ENCODE results near the gene PALD1.

Gene PALD1

DNA sequence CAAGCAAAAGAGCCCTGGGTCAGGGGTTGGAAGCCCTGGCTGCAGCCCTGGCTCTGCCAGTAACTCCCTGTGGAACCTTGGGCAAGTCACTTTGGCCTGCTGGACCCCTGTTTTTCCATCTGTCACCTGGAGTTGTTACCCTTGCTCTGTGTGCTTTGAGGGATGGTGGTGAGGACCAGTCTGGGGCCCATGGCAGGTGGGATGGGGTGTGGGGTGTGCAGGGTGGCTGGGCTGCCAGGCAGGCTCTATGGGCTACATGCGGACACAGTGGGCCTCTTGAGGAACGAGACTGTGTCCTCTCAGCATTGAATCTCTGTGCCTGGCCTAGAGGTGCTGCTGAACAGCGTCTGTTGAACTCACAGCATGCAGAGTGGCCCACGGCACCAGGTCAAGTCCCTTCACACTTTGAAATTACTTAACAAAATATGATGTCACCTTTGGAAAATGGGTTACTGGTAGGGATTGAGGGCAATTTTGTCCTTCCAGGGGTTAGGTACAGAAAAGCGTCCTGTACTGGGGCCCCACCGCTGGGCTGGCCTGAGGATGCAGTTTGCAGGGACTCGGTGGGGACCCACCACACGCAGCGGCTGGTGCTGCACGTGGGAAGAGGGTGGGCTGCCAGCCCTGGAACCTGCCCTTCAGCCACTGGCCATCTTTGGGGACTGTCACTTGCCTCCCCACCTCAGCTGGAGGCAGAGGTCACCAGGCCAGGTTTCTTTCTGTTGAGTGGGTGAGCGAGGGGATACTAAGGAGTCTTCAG is 78.7 kb downstream of the PALD1 start:
- no peak for DNase-seq (ENCODE audit: low spot score)

GRCh38 chr10:70557876-70558275 is 79.3 kb downstream of the PALD1 start:
- DNase-seq (ENCODE audit: low spot score): no peak

DNA sequence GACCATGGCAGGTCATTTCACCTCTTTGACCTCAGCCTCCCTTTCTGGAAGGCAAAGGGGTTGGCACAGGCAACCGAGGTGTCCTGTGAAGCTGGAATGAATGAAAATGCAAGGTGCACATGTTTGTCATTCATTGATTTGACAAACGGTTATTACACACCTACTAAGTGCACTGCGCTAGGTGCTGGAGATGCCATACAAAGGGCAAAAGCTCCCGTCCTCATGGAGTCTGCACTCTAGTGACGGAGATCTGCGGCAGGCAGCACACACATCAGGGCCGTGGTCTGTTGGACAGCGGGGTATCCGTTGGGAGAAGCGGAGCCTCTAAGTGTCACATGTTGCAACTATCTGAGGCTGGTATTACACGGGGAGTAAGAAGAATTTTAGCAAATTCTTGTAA is 79.7 kb downstream of the PALD1 start:
- DNase-seq (ENCODE audit: low spot score): no peak

GRCh38 chr10:70558871-70559810 is 80.6 kb downstream of the PALD1 start:
- no peak for DNase-seq (ENCODE audit: low spot score)

- no peak for DNase-seq (ENCODE audit: low spot score)
These were observed 81.3 kb downstream of the PALD1 start for GRCh38 chr10:70559861-70560260.

DNA sequence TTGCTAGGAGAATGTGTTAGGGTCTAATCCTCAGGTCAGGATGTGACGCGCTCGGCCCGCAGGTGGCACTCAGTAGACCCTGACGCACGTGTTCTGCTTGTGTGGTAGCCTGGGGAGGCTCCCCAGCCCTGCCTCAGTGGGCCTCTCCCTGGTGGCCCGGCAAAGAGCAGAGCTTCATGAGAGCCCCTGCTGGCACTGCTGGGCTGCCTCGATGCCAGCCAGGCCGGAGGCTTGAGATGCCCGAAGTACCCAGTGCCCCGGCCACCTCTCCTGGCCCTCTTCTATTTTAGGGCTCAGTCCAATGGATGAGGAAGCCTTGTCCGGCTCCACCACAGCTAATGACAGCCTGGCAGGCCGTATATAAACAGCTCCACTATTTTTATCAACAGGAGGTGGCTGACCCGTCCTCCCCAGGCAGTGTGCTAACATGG is 82.0 kb downstream of the PALD1 start:
- DNase-seq (ENCODE audit: low spot score): no peak

DNA sequence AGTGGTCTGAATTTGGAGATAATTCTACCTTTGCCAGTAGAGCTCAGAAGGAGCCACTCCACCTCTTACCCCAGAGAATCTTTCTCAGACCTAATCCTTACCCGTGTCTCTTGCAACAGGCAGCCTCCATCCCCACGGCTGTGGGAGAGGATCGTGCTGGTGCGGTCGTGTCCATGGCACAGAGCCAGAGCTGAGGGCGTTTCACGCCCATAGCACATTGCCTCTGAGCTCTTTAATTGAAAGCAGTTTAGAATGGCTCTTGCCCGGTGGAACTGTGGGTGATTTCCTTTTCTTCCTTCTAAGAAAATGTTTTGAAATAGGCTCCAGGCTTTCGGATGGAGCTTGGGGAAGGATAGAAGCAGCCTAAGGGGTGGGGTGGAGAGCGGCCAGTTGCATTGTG is 82.5 kb downstream of the PALD1 start:
- no peak for DNase-seq (ENCODE audit: low spot score)

DNA sequence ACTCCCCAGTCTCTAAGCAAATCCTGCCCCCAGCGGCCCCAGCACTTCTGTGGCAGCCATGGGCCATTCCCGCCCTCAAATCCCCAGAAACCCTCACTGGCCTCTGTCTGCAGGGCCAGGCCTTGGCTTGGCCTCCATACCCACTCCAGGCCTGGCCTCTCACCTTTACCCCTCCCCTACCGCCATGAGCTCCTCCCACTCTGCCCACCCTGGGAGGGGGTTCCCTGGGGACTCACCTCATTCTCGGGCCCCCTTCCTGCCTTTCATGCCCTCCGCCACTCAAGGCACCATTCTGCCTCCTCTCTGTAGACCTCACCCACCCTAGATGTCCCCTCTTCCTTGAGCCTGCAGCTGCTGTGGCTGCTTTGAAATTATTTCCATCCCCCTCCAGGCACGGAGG is 83.0 kb downstream of the PALD1 start:
- no peak for DNase-seq (ENCODE audit: low spot score)

- no peak for DNase-seq (ENCODE audit: low spot score)
These were observed 83.6 kb downstream of the PALD1 start for GRCh38 chr10:70562036-70562755.

- no peak for DNase-seq (ENCODE audit: low spot score)
These were observed 84.7 kb downstream of the PALD1 start for GRCh38 chr10:70563230-70563629.

- no peak for DNase-seq (ENCODE audit: low spot score)
These were observed 85.7 kb downstream of the PALD1 start for GRCh38 chr10:70564113-70564725.

GRCh38 chr10:70564901-70565351 is 86.4 kb downstream of the PALD1 start:
- no peak for DNase-seq (ENCODE audit: low spot score)

DNA sequence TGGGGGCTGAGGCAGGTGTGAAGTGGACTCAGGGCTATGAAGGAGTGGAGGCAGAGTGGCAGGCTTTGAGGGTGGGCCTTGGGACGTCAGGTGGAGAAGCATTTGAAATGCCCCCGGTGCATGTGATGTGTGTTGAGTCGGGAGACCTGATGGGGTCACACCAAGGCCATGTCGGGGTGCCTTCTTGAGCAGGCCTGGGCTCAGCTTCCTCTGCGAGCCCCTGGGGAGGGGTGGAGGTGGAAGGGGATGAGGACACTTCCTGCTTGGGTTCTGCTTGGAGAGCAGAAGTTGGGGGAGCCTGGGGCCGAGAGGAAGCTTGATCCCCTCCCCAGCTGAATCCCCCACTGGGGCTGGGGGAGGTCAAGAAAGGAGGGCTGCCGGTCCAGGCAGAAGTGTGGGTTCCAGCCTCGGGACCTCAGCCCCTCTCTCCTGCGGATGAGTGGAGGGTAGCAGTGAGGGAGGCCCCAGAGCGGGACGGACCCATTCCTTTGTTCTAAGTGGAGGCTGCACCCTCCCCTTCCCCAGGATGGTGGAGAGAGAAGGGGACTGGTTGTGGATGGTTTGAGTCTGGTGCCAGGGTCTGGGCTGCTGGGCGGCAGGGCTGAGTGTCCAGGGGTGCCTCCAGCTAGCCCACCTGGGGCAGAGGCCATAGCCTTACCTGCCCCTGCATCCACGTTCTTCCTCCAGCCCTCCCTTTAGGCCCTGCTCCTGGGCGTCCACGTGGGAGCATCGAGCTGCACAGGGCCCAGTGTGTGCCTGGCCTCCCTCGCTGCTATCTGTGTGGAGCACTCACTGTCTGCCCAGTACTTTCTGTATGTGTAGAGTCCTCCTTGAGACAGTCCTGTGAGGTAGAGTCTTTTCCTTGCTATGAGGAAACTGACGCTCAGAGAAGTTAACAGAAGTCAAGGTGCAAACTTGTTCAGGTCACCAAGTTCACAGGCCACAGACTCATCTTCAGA is 87.3 kb downstream of the PALD1 start:
- DNase-seq (ENCODE audit: low spot score): no peak

DNA sequence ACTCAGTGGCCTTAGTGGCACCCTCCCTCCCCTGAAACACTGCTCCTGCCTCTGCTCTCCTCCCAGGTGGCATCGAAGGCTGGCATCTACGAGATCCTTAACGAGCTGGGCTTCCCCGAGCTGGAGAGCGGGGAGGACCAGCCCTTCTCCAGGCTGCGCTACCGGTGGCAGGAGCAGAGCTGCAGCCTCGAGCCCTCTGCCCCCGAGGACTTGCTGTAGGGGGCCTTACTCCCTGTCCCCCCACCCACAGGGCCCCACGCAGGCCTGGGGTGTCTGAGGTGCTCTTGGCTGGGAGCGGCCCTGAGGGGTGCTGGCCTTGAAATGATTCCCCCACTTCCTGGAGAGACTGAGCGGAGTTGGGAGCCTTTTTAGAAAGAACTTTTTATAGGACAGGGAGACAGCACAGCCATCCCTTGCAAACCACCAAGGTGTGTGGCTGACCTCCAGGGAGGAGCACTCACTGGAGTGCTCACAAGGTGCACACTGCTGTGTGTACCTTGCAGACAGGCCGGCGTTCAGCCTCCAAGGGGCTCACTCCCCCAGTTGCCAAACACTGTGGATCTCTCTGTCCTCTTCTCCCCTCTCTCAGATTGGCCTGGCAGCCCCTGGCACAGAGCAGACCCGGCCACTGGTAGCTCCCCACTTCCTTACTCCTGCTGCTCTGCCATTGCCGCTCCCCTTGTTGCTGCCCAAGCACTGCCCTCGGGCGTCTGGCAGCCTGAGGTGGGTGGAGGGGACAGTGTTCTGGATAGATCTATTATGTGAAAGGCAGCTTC is 88.1 kb downstream of the PALD1 start:
- no peak for DNase-seq (ENCODE audit: low spot score)

DNA sequence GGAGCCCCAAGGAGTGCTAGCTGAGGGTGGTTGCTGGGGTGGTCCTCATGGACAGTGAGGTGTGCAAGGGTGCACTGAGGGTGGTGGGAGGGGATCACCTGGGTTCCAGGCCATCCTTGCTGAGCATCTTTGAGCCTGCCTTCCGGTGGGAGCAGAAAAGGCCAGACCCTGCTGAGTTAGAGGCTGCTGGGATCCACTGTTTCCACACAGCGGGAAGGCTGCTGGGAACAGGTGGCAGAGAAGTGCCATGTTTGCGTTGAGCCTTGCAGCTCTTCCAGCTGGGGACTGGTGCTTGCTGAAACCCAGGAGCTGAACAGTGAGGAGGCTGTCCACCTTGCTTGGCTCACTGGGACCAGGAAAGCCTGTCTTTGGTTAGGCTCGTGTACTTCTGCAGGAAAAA is 89.0 kb downstream of the PALD1 start:
- DNase-seq (ENCODE audit: low spot score): no peak

GRCh38 chr10:70568113-70568512 is 89.5 kb downstream of the PALD1 start:
- no peak for DNase-seq (ENCODE audit: low spot score)

DNA sequence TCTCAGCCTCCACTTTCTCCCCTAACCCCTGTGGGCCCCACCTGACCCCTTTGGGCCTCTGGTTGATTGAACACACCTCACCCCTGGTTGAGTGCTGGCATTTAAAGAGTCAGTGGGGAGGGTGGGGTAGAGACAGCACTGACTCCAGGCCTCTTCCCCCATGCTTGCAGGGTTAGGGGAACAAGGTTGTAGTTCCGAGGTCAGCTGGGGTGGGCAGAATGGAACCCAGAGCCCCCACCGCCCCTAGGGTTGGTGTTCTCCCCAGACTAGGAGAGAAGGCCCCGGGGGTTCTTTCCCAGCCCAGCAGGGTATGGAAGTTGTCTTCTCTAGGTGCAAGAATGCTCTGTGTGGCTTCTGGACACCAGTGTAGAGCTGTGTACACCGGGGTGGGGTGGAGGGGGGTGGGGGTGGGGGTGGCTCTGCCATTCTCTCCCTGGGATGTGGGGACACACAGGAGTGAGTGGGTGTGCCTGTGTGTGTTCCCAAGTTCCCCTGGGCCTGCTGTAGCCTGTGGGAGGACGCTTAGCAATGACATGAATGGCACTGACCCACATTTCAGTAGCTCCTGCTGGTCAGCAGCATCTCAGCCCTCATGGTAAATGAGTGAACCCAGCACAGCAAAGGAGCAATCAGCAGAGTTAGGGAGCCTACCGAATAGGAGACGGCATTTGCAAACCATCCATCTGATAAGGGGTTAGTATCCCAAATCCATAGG is 90.4 kb downstream of the PALD1 start:
- DNase-seq (ENCODE audit: low spot score): no peak

DNA sequence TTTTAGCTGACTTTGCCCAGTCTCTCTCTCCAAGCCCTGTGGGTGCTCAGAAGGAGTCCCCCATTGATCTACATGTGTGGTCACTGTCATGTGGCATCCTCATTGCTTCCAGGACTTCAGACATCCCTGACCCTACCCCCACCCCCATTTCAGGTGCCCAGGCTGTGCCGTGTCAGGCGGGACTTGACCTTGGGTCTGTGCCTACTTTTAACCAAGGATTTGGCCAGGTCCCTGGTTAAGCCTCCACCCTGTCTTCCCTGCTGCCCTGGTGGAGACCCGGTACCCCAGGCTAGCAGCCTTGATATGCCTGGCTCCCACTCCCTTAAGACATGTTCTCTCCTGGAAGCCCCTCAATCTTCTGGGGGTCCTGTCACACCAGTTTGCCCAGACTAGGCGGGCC is 92.7 kb downstream of the PALD1 start:
- DNase-seq (ENCODE audit: low spot score): no peak
